Measurements from ENCODE around the gene MED17. TPM values are rescaled to one million over a fixed set of nuclear protein-coding genes. Genes with fewer than 3 reads are reported as not detected.
"Not testable (repeated sequence)": the region's sequence is repeated elsewhere in the genome, so short reads cannot be mapped to it uniquely, and the experiment has no call there.

The MED17 gene
- total and polyA plus RNA-seq, 4 experiments from 2014 or later: 11.3 to 78.5 (median 52.0) TPM

DNA sequence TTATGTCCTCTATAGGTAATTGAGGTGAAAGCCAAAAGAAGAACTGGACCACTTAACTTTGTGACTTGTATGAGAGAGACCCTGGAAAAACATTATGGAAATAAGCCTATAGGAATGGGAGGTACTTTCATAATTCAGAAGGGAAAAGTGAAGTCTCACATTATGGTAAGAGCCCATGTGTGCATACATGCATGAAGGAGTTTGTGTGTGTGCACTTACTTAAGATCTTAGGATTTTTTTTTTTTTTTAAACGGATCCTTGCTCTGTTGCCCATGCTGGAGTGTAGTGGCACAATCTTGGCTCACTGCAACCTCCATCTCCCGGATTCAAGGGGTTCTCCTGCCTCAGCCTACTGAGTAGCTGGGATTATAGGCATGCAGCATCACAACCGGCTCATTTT lies 26.8 kb upstream of the MED17 start:
- H3K9me3 Mint-ChIP-seq: no peaks in the 10 kb centered on the region
- Histone ChIP-seq H3K4me3 (ENCODE audit: low read length in 2 of 2) (no peak overlapping the region), H3K9me3 (ENCODE audit: control insufficient read depth in 1 of 2, low read length in 2 of 2) (no peaks in the 10 kb centered on the region), H3K36me3 (ENCODE audit: insufficient read depth, low read length) (peaks cover 30% of the 10 kb centered on the region), H3K27ac (ENCODE audit: low read depth, low read length) (no peak overlapping the region), H3K4me1 (ENCODE audit: insufficient read depth, low read length) (no peaks in the 10 kb centered on the region), H3K27me3 (ENCODE audit: insufficient read depth, low read length) (no peaks in the 10 kb centered on the region)
- POLR2A ChIA-PET (ENCODE audit: partially characterized antibody): no interaction called here
- CTCF ChIA-PET (ENCODE audit: partially characterized antibody): no interaction called here
- DNase-seq: no peak
- H3K4me3 Mint-ChIP-seq: no peak overlapping the region
- no peaks in the 10 kb centered on the region for H3K27me3 Mint-ChIP-seq
- intact Hi-C loops (cut with micrococcal nuclease): no loop called here
- no peak overlapping the region for H3K27ac Mint-ChIP-seq
- H3K4me1 Mint-ChIP-seq: peaks cover 0 to 2% (median 0%) of the 10 kb centered on the region in 4 donors
- peaks cover 38 to 54% of the 10 kb centered on the region in 2 donors for H3K36me3 Mint-ChIP-seq

DNA sequence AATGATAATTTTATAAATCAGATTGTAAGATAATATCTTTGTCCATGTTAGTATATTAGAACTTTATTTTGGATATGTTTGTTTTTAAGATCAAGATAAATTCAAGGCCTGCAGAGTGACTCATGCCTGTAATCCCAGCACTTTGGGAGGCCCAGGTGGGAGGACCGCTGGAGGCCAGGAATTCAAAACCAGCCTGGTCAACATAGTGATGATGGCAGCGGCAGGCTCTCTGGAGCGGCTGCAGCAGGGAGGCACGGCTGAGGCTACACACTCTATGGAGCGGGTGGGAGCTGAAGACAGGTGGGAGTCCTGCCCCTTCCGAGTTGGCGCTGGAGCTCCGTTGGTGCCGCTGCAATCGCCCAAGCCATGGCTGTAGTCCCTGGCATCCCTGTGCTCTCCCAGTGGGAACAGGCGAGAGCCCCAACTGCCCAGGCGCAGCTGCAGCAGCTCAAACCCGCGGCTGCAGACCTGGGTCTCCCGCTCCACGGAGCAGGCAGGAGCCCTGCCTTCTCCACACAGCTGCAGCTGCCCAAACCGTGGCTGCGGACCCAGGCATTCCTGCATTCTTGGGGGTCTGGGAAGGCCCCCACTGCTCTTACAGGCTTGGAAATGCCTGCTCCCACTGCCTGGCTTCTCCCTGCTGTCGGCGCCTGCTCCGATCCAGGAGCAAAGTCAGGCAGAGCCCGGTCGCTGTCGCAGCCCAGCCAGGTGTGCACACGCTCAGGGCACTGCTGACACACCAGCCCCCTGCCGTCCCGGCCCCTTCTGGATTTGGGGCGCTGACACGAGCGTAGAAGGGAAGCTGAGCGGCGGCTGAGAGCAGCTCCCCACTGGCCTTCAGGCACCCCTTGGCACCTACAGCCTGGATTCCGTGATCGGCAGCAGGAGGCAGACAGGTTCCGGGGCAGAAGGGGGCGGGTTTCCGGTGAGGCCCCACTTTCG lies 25.9 kb upstream of the MED17 start:
- Mint-ChIP-seq H3K4me1 (no peaks in the 10 kb centered on the region), H3K27me3 (no peaks in the 10 kb centered on the region), H3K9me3 (no peaks in the 10 kb centered on the region), H3K27ac (no peak overlapping the region), H3K36me3 (peaks cover 35 to 55% of the 10 kb centered on the region in 2 donors), H3K4me3 (no peak overlapping the region)
- H3K27ac ChIP-seq (ENCODE audit: low read depth, low read length): no peak overlapping the region
- H3K36me3 ChIP-seq (ENCODE audit: insufficient read depth, low read length): peaks cover 30% of the 10 kb centered on the region
- no peaks in the 10 kb centered on the region for H3K27me3 ChIP-seq (ENCODE audit: insufficient read depth, low read length)
- H3K4me3 ChIP-seq (ENCODE audit: low read length in 2 of 2): no peak overlapping the region
- H3K9me3 ChIP-seq (ENCODE audit: control insufficient read depth in 1 of 2, low read length in 2 of 2): no peaks in the 10 kb centered on the region
- POLR2A ChIA-PET (ENCODE audit: partially characterized antibody): no interaction called here
- DNase-seq: no peak
- intact Hi-C loops (cut with micrococcal nuclease): no loop called here
- H3K4me1 ChIP-seq (ENCODE audit: insufficient read depth, low read length): no peaks in the 10 kb centered on the region
- CTCF ChIA-PET (ENCODE audit: partially characterized antibody): no interaction called here

GRCh38 chr11:93759123-93759522 lies 25.0 kb upstream of the MED17 start:
- Mint-ChIP-seq H3K36me3 (peaks cover 30 to 57% of the 10 kb centered on the region in 2 donors), H3K27ac (peak overlapping the region in 2 of 7 donors; percentile 35 to 44)

GRCh38 chr11:93761910-93762309 lies 22.2 kb upstream of the MED17 start:
- H3K4me1 ChIP-seq (ENCODE audit: insufficient read depth, low read length): no peaks in the 10 kb centered on the region
- no peaks in the 10 kb centered on the region for H3K9me3 ChIP-seq (ENCODE audit: control insufficient read depth in 1 of 2, low read length in 2 of 2)
- H3K27me3 Mint-ChIP-seq: no peaks in the 10 kb centered on the region
- no peak overlapping the region for H3K4me3 Mint-ChIP-seq
- peaks cover 11% of the 10 kb centered on the region for H3K36me3 ChIP-seq (ENCODE audit: insufficient read depth, low read length)
- H3K36me3 Mint-ChIP-seq: peaks cover 32 to 56% of the 10 kb centered on the region in 2 donors
- peak overlapping the region in 1 of 7 donors; percentile 29 for H3K27ac Mint-ChIP-seq
- no peak overlapping the region for H3K4me3 ChIP-seq (ENCODE audit: low read length in 2 of 2)
- H3K9me3 Mint-ChIP-seq: peaks cover 0 to 3% (median 0%) of the 10 kb centered on the region in 8 donors
- DNase-seq: no peak
- POLR2A ChIA-PET (ENCODE audit: partially characterized antibody): interaction anchor here (1.8 kb wide), 1 partner anchor 21 kb away, joined by 4 read pairs; no protein-coding TSS in a partner anchor
- CTCF ChIA-PET (ENCODE audit: partially characterized antibody): no interaction called here
- H3K4me1 Mint-ChIP-seq: no peaks in the 10 kb centered on the region
- intact Hi-C loops (cut with micrococcal nuclease): no loop called here
- no peaks in the 10 kb centered on the region for H3K27me3 ChIP-seq (ENCODE audit: insufficient read depth, low read length)
- no peak overlapping the region for H3K27ac ChIP-seq (ENCODE audit: low read depth, low read length)

More at GRCh38 chr11:93759123-93759522, 25.0 kb upstream of the MED17 start:
- H3K27me3 ChIP-seq (ENCODE audit: insufficient read depth, low read length); intact Hi-C loops (cut with micrococcal nuclease); H3K4me1 Mint-ChIP-seq; H3K4me3 Mint-ChIP-seq; H3K4me1 ChIP-seq (ENCODE audit: insufficient read depth, low read length); H3K27me3 Mint-ChIP-seq; CTCF ChIA-PET (ENCODE audit: partially characterized antibody); DNase-seq; H3K27ac ChIP-seq (ENCODE audit: low read depth, low read length); H3K9me3 Mint-ChIP-seq; H3K4me3 ChIP-seq (ENCODE audit: low read length in 2 of 2); H3K9me3 ChIP-seq (ENCODE audit: control insufficient read depth in 1 of 2, low read length in 2 of 2): not testable (repeated sequence)
- H3K36me3 ChIP-seq (ENCODE audit: insufficient read depth, low read length): peaks cover 25% of the 10 kb centered on the region
- POLR2A ChIA-PET (ENCODE audit: partially characterized antibody): interaction anchor here (2.5 kb wide), 1 partner anchor 18 kb away, joined by 6 read pairs; the partner anchor contains the start of genes C11orf54 and TAF1D

GRCh38 chr11:93765551-93765950 lies 18.5 kb upstream of the MED17 start:
- peaks cover 0 to 9% (median 1%) of the 10 kb centered on the region in 8 donors for H3K9me3 Mint-ChIP-seq
- intact Hi-C loops (cut with micrococcal nuclease): no loop called here
- H3K27me3 ChIP-seq (ENCODE audit: insufficient read depth, low read length): no peaks in the 10 kb centered on the region
- H3K36me3 ChIP-seq (ENCODE audit: insufficient read depth, low read length): no peaks in the 10 kb centered on the region
- H3K36me3 Mint-ChIP-seq: peaks cover 13 to 31% of the 10 kb centered on the region in 2 donors
- H3K4me1 Mint-ChIP-seq: no peaks in the 10 kb centered on the region
- no peak overlapping the region for H3K27ac ChIP-seq (ENCODE audit: low read depth, low read length)
- H3K27me3 Mint-ChIP-seq: no peaks in the 10 kb centered on the region
- no peak overlapping the region for H3K27ac Mint-ChIP-seq
- H3K4me3 ChIP-seq (ENCODE audit: low read length in 2 of 2): no peak overlapping the region
- H3K4me3 Mint-ChIP-seq: no peak overlapping the region
- ChIA-PET POLR2A (ENCODE audit: partially characterized antibody) (no interaction called here), CTCF (ENCODE audit: partially characterized antibody) (interaction anchor here (1.1 kb wide), 1 partner anchor 113 kb away, joined by 3 read pairs; no protein-coding TSS in a partner anchor)
- no peaks in the 10 kb centered on the region for H3K4me1 ChIP-seq (ENCODE audit: insufficient read depth, low read length)
- no peaks in the 10 kb centered on the region for H3K9me3 ChIP-seq (ENCODE audit: control insufficient read depth in 1 of 2, low read length in 2 of 2)
- no peak for DNase-seq

DNA sequence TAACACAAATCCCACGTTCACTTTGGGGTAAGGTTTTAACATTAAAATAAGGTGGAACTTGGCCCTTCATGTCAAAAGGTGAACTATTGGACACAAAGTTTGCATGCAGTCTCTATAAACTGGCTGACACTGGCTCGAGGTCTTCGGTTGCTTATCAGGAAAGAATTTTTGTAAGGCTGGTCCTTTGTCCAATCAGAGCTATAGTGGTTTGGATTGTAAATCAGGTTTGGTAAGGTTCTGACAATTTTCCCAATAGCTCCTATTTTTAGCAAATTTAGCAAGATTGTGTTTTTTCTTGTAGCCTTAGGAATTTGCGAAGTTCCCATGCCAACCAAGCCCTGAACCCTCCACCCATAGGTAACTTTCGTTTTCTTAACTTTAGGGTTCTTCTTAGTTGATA lies 17.6 kb upstream of the MED17 start:
- intact Hi-C loops (cut with micrococcal nuclease): no loop called here
- Histone ChIP-seq H3K36me3 (ENCODE audit: insufficient read depth, low read length) (no peaks in the 10 kb centered on the region), H3K4me3 (ENCODE audit: low read length in 2 of 2) (no peak overlapping the region), H3K9me3 (ENCODE audit: control insufficient read depth in 1 of 2, low read length in 2 of 2) (no peaks in the 10 kb centered on the region), H3K27ac (ENCODE audit: low read depth, low read length) (no peak overlapping the region), H3K4me1 (ENCODE audit: insufficient read depth, low read length) (no peaks in the 10 kb centered on the region), H3K27me3 (ENCODE audit: insufficient read depth, low read length) (no peaks in the 10 kb centered on the region)
- ChIA-PET CTCF (ENCODE audit: partially characterized antibody) (interaction anchor here (1.1 kb wide), 1 partner anchor 114 kb away, joined by 3 read pairs; no protein-coding TSS in a partner anchor), POLR2A (ENCODE audit: partially characterized antibody) (no interaction called here)
- peaks cover 0 to 9% (median 1%) of the 10 kb centered on the region in 8 donors for H3K9me3 Mint-ChIP-seq
- no peak for DNase-seq
- no peak overlapping the region for H3K4me3 Mint-ChIP-seq
- peaks cover 7 to 23% of the 10 kb centered on the region in 2 donors for H3K36me3 Mint-ChIP-seq
- no peaks in the 10 kb centered on the region for H3K27me3 Mint-ChIP-seq
- H3K27ac Mint-ChIP-seq: no peak overlapping the region
- H3K4me1 Mint-ChIP-seq: no peaks in the 10 kb centered on the region

DNA sequence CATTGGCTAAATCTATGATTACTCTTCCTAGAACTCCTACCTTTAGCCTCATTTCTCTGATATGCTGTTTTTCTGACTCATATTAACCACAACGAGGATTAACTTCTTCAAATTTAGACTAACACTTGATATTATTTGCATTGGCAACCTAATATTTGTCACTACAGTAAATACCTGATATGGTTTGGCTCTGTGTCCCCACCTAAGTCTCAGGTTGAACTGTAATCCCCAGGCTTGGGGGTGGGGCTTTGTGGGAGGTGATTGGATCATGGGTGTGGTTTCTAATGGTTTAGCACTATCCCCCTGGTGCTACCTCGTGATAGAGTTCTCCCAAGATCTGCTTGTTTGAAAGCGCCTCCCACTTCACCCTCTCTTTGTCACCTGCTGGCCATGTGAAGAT lies 17.1 kb upstream of the MED17 start:
- no peaks in the 10 kb centered on the region for H3K27me3 Mint-ChIP-seq
- CTCF ChIA-PET (ENCODE audit: partially characterized antibody): no interaction called here
- intact Hi-C loops (cut with micrococcal nuclease): no loop called here
- no peak overlapping the region for H3K27ac ChIP-seq (ENCODE audit: low read depth, low read length)
- no peaks in the 10 kb centered on the region for H3K4me1 Mint-ChIP-seq
- H3K36me3 Mint-ChIP-seq: peaks cover 11 to 23% of the 10 kb centered on the region in 2 donors
- POLR2A ChIA-PET (ENCODE audit: partially characterized antibody): no interaction called here
- H3K9me3 Mint-ChIP-seq: peaks cover 0 to 9% (median 1%) of the 10 kb centered on the region in 8 donors
- H3K9me3 ChIP-seq (ENCODE audit: control insufficient read depth in 1 of 2, low read length in 2 of 2): no peaks in the 10 kb centered on the region
- no peak for DNase-seq
- H3K4me3 Mint-ChIP-seq: no peak overlapping the region
- H3K27me3 ChIP-seq (ENCODE audit: insufficient read depth, low read length): no peaks in the 10 kb centered on the region
- H3K4me3 ChIP-seq (ENCODE audit: low read length in 2 of 2): no peak overlapping the region
- no peak overlapping the region for H3K27ac Mint-ChIP-seq
- no peaks in the 10 kb centered on the region for H3K4me1 ChIP-seq (ENCODE audit: insufficient read depth, low read length)
- H3K36me3 ChIP-seq (ENCODE audit: insufficient read depth, low read length): no peaks in the 10 kb centered on the region

All from CD4-positive, alpha-beta memory T cell (primary cell).